Effector memory CD8-positive, alpha-beta T cell (primary cell): ENCODE results near the gene STK36.

Experiments
- ATAC-seq: fragments of 150-1000 bp; cut with Tn5 transposase; replicated peaks from 2 replicates; pipeline ENCODE4 v1.10.0; 2021; ENCODE audit warnings: mild to moderate bottlenecking, moderate library complexity
- DNase-seq, 3 experiments: peaks; one replicate each; pipeline ENCODE4 v3.0.0; 2021
- H3K27ac Mint-ChIP-seq, 2 donors: one replicate each; pipeline ENCODE4 v1.8.0; 2022; ENCODE audit warnings: mild to moderate bottlenecking in 2 of 2, mixed read lengths in 2 of 2, moderate library complexity in 2 of 2
- H3K27me3 Mint-ChIP-seq, 2 donors: one replicate each; pipeline ENCODE4 v1.8.0; 2022; ENCODE audit warnings: mixed read lengths in 2 of 2
- H3K36me3 Mint-ChIP-seq: one replicate; pipeline ENCODE4 v1.8.0; 2022; ENCODE audit warnings: mild to moderate bottlenecking, moderate library complexity, mixed read lengths; ENCODE audit not compliant: insufficient read depth
- H3K4me1 Mint-ChIP-seq, 2 donors: one replicate each; pipeline ENCODE4 v1.8.0; 2022; ENCODE audit warnings: low read depth in 2 of 2, mixed read lengths in 2 of 2
- H3K4me3 Mint-ChIP-seq, 2 donors: one replicate each; pipeline ENCODE4 v1.8.0; 2022; ENCODE audit warnings: mild to moderate bottlenecking in 2 of 2, mixed read lengths in 2 of 2, moderate library complexity in 2 of 2
- H3K9me3 Mint-ChIP-seq, 2 donors: one replicate each; pipeline ENCODE4 v1.8.0; 2022; ENCODE audit warnings: mixed read lengths in 2 of 2
- total RNA-seq, 9 experiments: gene quantifications; one replicate each; lab custom pipeline; 2026; lab: John Stamatoyannopoulos, UW

STK36 gene
- 11.4 to 30.7 (median 16.0) reads per million in 9 experiments for total RNA-seq

DNA sequence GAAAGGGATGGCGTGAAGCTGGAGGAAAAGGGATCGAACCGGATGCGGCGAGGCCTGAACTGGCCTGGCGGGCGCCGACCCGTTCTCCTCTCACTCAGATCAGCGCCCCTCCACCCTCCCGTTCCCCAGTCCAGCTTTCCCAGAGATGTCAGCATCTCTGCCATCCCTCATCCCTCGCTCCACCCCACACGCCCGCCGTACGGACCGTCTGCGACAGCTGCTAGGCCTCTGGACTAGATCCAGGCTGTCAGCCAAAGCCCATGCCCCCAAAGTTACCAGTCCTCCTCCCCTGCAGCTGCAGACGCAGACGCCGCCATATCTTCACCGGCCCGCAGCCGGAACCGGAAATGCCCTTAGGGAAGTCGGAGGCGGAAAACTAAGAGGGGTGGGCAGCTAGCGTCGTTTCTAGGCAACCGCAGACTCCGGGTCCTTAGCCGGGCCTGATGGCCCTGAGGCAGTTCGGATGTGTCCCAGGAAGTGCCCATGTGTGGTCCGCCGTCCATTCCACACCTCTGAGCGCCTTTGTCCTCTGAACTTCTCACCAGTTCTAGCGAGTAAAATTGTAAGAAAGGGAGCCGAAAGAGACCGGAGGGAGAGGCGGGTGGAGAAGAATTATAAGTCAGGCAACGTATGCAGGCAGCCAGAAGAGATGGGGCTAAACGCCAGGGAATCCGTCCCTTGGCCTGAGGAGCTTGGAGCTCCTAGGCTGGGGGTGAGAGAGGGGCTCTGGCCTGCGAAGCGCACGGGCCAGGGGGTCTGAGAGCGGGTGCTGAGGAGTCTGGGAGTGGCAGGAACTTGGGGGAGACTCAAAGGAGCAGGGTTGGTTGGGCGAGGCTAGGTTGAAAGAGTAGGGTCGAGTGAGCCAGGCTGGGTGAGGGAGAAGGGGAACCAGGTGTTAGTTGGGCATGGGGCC, at the start of gene STK36, which contains the start of gene RNF25:
Gene STK36, plus strand, starts transcription at position 433 of the 913 bp plus-strand sequence. CDS start 744 bp downstream, outside the sequence.
Gene RNF25, minus strand, starts transcription at position 349 of the 913 bp plus-strand sequence. Its CDS starts 32 bp downstream, at position 317.
- Mint-ChIP-seq H3K4me3 (peak within 1 kb of the TSS; percentile 96 to 97), H3K36me3 (peaks cover 19% of the 10 kb centered on the region), H3K9me3 (no peaks in the 10 kb centered on the region), H3K4me1 (peaks cover 16 to 26% of the 10 kb centered on the region in 2 donors), H3K27me3 (no peaks in the 10 kb centered on the region), H3K27ac (peak within 1 kb of the TSS; percentile 97 to 99)
- ATAC-seq (peak; percentile 95), DNase-seq (peak; percentile 71 to 73 (median 72))

GRCh38 chr2:218622606-218623365, 49.1 kb upstream of the STK36 start:
- H3K27me3 Mint-ChIP-seq: no peaks in the 10 kb centered on the region
- H3K36me3 Mint-ChIP-seq: peaks cover 4% of the 10 kb centered on the region
- no peaks in the 10 kb centered on the region for H3K4me1 Mint-ChIP-seq
- DNase-seq (no peak), ATAC-seq (no peak)
- no peaks in the 10 kb centered on the region for H3K9me3 Mint-ChIP-seq
- H3K4me3 Mint-ChIP-seq: no peak overlapping the region
- H3K27ac Mint-ChIP-seq: no peak overlapping the region

DNA sequence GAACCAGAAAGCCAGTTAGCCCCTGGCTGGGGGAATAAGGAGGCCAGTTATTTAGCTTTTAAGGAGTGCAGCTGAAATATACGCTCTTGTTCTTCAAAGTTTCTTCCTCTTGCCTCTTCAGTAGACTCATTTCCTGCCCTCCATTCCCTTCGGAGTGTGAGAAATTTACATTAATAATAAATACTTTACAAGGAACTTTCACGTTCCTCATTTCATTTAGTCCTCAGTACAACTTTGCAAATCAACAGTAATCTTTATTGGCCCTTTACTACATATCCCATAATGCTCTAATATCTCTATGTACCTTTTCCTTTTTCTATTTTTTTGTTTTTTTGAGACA, 48.5 kb upstream of the STK36 start:
- Mint-ChIP-seq H3K36me3 (peaks cover 4% of the 10 kb centered on the region), H3K27ac (no peak overlapping the region)

GRCh38 chr2:218626369-218626768, 45.5 kb upstream of the STK36 start:
- H3K36me3 Mint-ChIP-seq: peaks cover 4% of the 10 kb centered on the region
- DNase-seq (no peak), ATAC-seq (no peak)
- H3K27ac Mint-ChIP-seq: no peak overlapping the region
- no peaks in the 10 kb centered on the region for H3K4me1 Mint-ChIP-seq
- no peak overlapping the region for H3K4me3 Mint-ChIP-seq
- no peaks in the 10 kb centered on the region for H3K9me3 Mint-ChIP-seq
- no peaks in the 10 kb centered on the region for H3K27me3 Mint-ChIP-seq

More for the DNA sequence above, 48.5 kb upstream of the STK36 start:
- no peak for ATAC-seq
- DNase-seq: no peak
- Mint-ChIP-seq H3K9me3 (no peaks in the 10 kb centered on the region), H3K4me3 (no peak overlapping the region), H3K4me1 (no peaks in the 10 kb centered on the region), H3K27me3 (no peaks in the 10 kb centered on the region)

DNA sequence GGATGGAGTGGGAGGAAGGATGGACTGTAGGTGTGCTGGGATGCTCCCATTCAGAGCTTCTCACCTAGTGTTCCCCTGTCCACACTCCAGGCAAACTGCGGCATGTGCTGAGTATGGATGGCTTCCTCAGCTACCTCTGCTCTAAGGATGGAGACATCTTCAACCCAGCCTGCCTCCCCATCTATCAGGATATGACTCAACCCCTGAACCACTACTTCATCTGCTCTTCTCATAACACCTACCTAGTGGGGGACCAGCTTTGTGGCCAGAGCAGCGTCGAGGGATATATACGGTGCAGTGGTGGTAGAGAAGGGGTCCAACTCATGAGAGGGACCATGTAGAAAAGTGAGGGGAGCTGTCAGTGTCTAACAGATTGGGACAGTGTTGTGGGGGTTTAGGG, 43.9 kb upstream of the STK36 start:
- Mint-ChIP-seq H3K9me3 (no peaks in the 10 kb centered on the region), H3K4me1 (no peaks in the 10 kb centered on the region), H3K27me3 (no peaks in the 10 kb centered on the region), H3K36me3 (peaks cover 4% of the 10 kb centered on the region), H3K27ac (no peak overlapping the region), H3K4me3 (no peak overlapping the region)
- ATAC-seq (no peak), DNase-seq (no peak)

GRCh38 chr2:218631837-218632236, 40.0 kb upstream of the STK36 start:
- ATAC-seq: no peak
- no peak overlapping the region for H3K27ac Mint-ChIP-seq
- peaks cover 0 to 1% of the 10 kb centered on the region in 2 donors for H3K4me1 Mint-ChIP-seq
- peaks cover 30% of the 10 kb centered on the region for H3K36me3 Mint-ChIP-seq
- no peak overlapping the region for H3K4me3 Mint-ChIP-seq
- no peaks in the 10 kb centered on the region for H3K9me3 Mint-ChIP-seq
- DNase-seq: no peak
- H3K27me3 Mint-ChIP-seq: no peaks in the 10 kb centered on the region

DNA sequence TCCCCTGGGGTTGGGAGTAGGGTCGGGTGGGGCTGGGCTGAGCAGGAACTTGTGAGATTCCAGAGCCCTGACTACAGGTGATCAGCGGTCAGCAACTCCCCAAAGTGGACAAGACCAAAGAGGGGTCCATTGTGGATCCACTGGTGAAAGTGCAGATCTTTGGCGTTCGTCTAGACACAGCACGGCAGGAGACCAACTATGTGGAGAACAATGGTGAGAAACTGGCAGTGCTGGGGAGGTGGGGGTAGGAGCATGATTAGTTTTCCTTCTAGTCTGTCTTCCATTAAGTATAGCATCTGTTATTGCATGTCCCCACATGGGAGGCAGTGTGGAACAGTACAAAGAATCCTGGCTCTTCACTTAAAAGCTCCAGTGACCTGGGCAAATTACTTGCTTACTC, 36.2 kb upstream of the STK36 start:
- Mint-ChIP-seq H3K27ac (peak overlapping the region in 1 of 2 donors; percentile 16), H3K9me3 (no peaks in the 10 kb centered on the region), H3K27me3 (no peaks in the 10 kb centered on the region), H3K4me1 (peaks cover 1 to 3% of the 10 kb centered on the region in 2 donors), H3K36me3 (peaks cover 66% of the 10 kb centered on the region), H3K4me3 (no peak overlapping the region)
- no peak for ATAC-seq
- DNase-seq: no peak

DNA sequence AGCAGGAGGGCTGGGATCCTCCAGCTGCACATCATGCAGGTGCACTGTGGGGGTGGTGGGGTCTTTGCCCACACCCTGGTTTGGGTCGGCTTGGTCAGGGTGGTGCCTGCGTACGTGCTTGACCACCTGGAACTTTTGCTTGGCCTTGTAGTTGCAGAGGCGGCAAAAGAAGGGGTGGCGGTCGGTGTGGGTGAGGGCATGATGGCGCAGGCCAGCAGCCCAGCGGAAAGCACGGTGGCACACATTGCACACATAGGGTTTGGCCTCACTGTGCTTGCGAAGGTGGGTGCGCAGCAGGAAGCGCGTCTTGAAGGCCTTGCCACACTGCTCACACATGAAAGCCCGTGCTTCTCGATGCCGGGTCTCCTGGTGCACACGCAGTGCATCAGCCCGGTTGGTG, 33.5 kb upstream of the STK36 start:
- H3K27me3 Mint-ChIP-seq: no peaks in the 10 kb centered on the region

DNA sequence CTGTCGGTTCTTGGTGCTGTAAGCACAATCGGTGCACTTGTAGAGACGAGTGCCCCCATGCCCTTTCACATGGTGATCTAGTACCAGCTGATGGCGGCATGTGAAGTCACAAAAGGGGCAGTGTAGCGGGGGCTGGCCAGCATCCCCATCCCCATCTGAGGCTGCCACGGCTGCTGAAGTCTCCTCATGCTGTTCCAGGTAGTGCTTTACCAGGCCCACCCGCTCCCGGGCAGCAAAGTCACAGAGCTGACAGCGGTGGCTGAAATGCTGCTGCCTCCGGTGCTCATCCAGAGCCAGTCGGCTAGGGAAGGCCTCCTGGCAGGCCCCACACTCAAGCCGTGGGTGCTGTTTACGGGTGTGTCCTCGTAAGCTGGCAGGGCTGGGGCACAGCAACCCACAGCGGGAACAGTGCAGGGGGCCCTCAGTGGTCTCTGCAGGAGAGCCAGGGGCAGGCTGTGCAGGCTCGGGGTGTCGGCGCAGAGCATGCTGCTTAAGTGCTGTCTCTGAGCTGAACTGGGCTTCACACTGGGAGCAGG, 29.7 kb upstream of the STK36 start:
- peaks cover 81% of the 10 kb centered on the region for H3K36me3 Mint-ChIP-seq
- H3K4me1 Mint-ChIP-seq: peaks cover 0 to 3% of the 10 kb centered on the region in 2 donors
- no peaks in the 10 kb centered on the region for H3K27me3 Mint-ChIP-seq
- ATAC-seq (no peak), DNase-seq (no peak)
- no peak overlapping the region for H3K4me3 Mint-ChIP-seq
- H3K27ac Mint-ChIP-seq: no peak overlapping the region
- no peaks in the 10 kb centered on the region for H3K9me3 Mint-ChIP-seq

More for the DNA sequence above, 33.5 kb upstream of the STK36 start:
- no peak overlapping the region for H3K27ac Mint-ChIP-seq
- no peaks in the 10 kb centered on the region for H3K9me3 Mint-ChIP-seq
- peaks cover 89% of the 10 kb centered on the region for H3K36me3 Mint-ChIP-seq
- DNase-seq (no peak), ATAC-seq (no peak)
- no peak overlapping the region for H3K4me3 Mint-ChIP-seq
- H3K4me1 Mint-ChIP-seq: peaks cover 1 to 3% of the 10 kb centered on the region in 2 donors

DNA sequence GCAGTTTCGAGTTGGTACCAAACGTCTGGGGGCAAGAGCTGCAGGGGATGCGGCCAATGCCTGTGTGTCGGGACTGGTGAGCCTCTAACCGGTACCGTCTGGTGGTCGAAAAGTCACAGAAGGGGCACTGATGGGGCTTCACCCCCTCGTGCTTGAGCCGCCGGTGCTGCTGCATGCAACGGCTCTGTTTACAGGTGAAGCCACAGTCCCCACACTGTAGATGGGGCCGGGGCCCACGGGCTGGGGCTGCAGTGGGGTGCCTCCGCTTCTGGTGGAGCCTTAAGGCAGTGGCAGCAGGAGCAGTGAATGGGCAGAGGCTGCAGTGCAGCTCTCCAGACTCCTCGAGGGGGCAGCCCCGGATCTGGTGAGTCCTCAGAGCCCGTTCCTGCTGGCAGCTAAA, 29.1 kb upstream of the STK36 start:
- ATAC-seq: no peak
- H3K36me3 Mint-ChIP-seq: peaks cover 80% of the 10 kb centered on the region
- no peaks in the 10 kb centered on the region for H3K9me3 Mint-ChIP-seq
- no peak overlapping the region for H3K27ac Mint-ChIP-seq
- H3K27me3 Mint-ChIP-seq: no peaks in the 10 kb centered on the region
- no peaks in the 10 kb centered on the region for H3K4me1 Mint-ChIP-seq
- no peak for DNase-seq
- no peak overlapping the region for H3K4me3 Mint-ChIP-seq

- ATAC-seq (no peak), DNase-seq (no peak)
- Mint-ChIP-seq H3K9me3 (no peaks in the 10 kb centered on the region), H3K36me3 (peaks cover 78% of the 10 kb centered on the region), H3K27me3 (no peaks in the 10 kb centered on the region), H3K4me3 (no peak overlapping the region), H3K4me1 (peaks cover 4 to 5% of the 10 kb centered on the region in 2 donors), H3K27ac (no peak overlapping the region)
These were observed 28.1 kb upstream of the STK36 start for GRCh38 chr2:218643751-218644310.

- H3K36me3 Mint-ChIP-seq: peaks cover 75% of the 10 kb centered on the region
These were observed 27.2 kb upstream of the STK36 start for GRCh38 chr2:218644721-218645120.

DNA sequence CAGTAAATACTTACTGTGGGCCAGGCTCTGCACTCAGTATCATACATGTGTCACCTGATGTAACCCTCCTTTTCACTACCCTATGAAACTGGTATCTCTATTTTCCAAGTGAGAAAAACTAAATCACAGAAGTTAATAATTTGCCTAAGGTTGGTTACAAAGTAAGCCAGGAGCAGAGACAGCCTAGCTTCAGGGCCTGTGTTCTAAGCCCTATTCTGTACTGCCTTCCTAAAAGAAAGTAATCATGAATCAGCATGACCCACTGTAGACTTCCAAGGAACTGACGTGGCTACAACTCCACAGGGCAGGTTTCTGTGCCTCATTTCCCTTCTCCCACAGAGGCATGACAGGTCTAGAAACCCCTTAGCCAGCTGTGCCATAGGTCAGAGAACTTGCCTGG, 26.8 kb upstream of the STK36 start:
- Mint-ChIP-seq H3K9me3 (no peaks in the 10 kb centered on the region), H3K4me1 (peaks cover 5% of the 10 kb centered on the region in 2 donors), H3K4me3 (no peak overlapping the region), H3K27ac (no peak overlapping the region), H3K27me3 (no peaks in the 10 kb centered on the region), H3K36me3 (peaks cover 75% of the 10 kb centered on the region)
- no peak for ATAC-seq
- DNase-seq: no peak

More at GRCh38 chr2:218644721-218645120, 27.2 kb upstream of the STK36 start:
- Mint-ChIP-seq H3K27me3 (no peaks in the 10 kb centered on the region), H3K4me1 (peaks cover 5% of the 10 kb centered on the region in 2 donors), H3K9me3 (no peaks in the 10 kb centered on the region), H3K4me3 (no peak overlapping the region), H3K27ac (no peak overlapping the region)
- no peak for ATAC-seq
- no peak for DNase-seq
